Neural cell (in vitro differentiated cells): ENCODE data around the gene PCNX2. TPM values are rescaled to one million over a fixed set of nuclear protein-coding genes. Genes with fewer than 3 reads are reported as not detected.

Experiments used
- H2AFZ ChIP-seq: fragments of 200-600, 300-800 bp; sonication (generic), shearing (Covaris generic); 2 replicates; pipeline ENCODE4 v1.6.0; 2014; ENCODE audit warnings: low read depth, mild to moderate bottlenecking, antibody characterized with exemption, low read length, moderate library complexity
- H3F3A ChIP-seq: fragments of 200-600 bp; shearing (Covaris generic); 2 replicates; pipeline ENCODE4 v1.6.1; 2016; ENCODE audit warnings: mild to moderate bottlenecking, moderate library complexity, mixed read lengths, antibody characterized with exemption, low read length; ENCODE audit not compliant: insufficient read depth, poor library complexity, severe bottlenecking
- H3K27ac ChIP-seq: fragments of 200-600, 300-800 bp; sonication (generic), shearing (Covaris generic); 2 replicates; pipeline ENCODE4 v1.5.1; 2014; ENCODE audit warnings: mild to moderate bottlenecking, low read length, moderate library complexity
- H3K27me3 ChIP-seq: fragments of 300-800, 200-600 bp; sonication (generic), shearing (Covaris generic); 2 replicates; pipeline ENCODE4 v1.6.0; 2014; ENCODE audit warnings: mild to moderate bottlenecking, low read depth, low read length, moderate library complexity; ENCODE audit not compliant: insufficient read depth
- H3K36me3 ChIP-seq: fragments of 300-800, 200-600 bp; sonication (generic), shearing (Covaris generic); 2 replicates; pipeline ENCODE4 v1.5.1; 2014; ENCODE audit warnings: mild to moderate bottlenecking, antibody characterized with exemption, low read length, moderate library complexity; ENCODE audit not compliant: insufficient read depth
- H3K4me2 ChIP-seq: fragments of 300-800, 200-600 bp; sonication (generic), shearing (Covaris generic); 2 replicates; pipeline ENCODE4 v1.6.0; 2014; ENCODE audit warnings: mild to moderate bottlenecking, low read length
- H3K4me3 ChIP-seq: fragments of 300-800, 200-600 bp; sonication (generic), shearing (Covaris generic); 2 replicates; pipeline ENCODE4 v1.5.1; 2014; ENCODE audit warnings: mild to moderate bottlenecking, low read length, moderate library complexity
- H3K79me2 ChIP-seq: fragments of 200-600 bp; shearing (Covaris generic); replicated peaks from 2 replicates; pipeline ENCODE4 v1.6.0; 2014; ENCODE audit warnings: mild to moderate bottlenecking, low read length, moderate library complexity; ENCODE audit not compliant: insufficient read depth
- H3K9ac ChIP-seq: fragments of 300-800, 200-600 bp; sonication (generic), shearing (Covaris generic); 2 replicates; pipeline ENCODE4 v1.6.1; 2016; ENCODE audit warnings: mild to moderate bottlenecking, low read length, mixed read lengths
- H3K9me2 ChIP-seq: fragments of 200-600 bp; shearing (Covaris generic); 2 replicates; pipeline ENCODE4 v1.6.1; 2016; ENCODE audit warnings: mild to moderate bottlenecking, low read length, mixed read lengths; ENCODE audit not compliant: insufficient read depth
- H3K9me3 ChIP-seq: fragments of 200-600, 300-800 bp; sonication (generic), shearing (Covaris generic); 2 replicates; pipeline ENCODE4 v1.6.1; 2016; ENCODE audit warnings: mild to moderate bottlenecking, mixed run types, low read length, moderate library complexity, mixed read lengths
- H4K20me1 ChIP-seq: fragments of 200-600 bp; shearing (Covaris generic); 2 replicates; pipeline ENCODE4 v1.6.1; 2016; ENCODE audit warnings: mild to moderate bottlenecking, mixed run types; ENCODE audit not compliant: insufficient read depth
- CTCF ChIP-seq: fragments of 450-650 bp; IDR thresholded peaks from 2 replicates; pipeline ENCODE4 v1.5.1; 2014; ENCODE audit warnings: antibody characterized with exemption, mild to moderate bottlenecking, moderate library complexity; ENCODE audit not compliant: poor library complexity, severe bottlenecking
- EP300 ChIP-seq: fragments of 450-650 bp; conservative IDR thresholded peaks from 2 replicates; pipeline ENCODE4 v1.6.1; 2014; ENCODE audit warnings: antibody characterized with exemption, mild to moderate bottlenecking, moderate library complexity; ENCODE audit not compliant: poor library complexity, severe bottlenecking
- EZH2 ChIP-seq: fragments of 200-600, 300-800 bp; shearing (Covaris generic), sonication (generic); IDR thresholded peaks from 2 replicates; pipeline ENCODE4 v1.6.1; 2014; ENCODE audit warnings: antibody characterized with exemption, low read length, borderline replicate concordance, mild to moderate bottlenecking; ENCODE audit not compliant: insufficient read depth, poor library complexity, severe bottlenecking
- MXI1 ChIP-seq: fragments of 450-650 bp; conservative IDR thresholded peaks from 2 replicates; pipeline ENCODE4 v1.6.1; 2014; ENCODE audit warnings: antibody characterized with exemption, mild to moderate bottlenecking; ENCODE audit not compliant: poor library complexity, severe bottlenecking
- POLR2AphosphoS5 ChIP-seq: IDR thresholded peaks from 2 replicates; pipeline ENCODE4 v1.6.1; 2012
- RAD21 ChIP-seq: fragments of 450-650 bp; conservative IDR thresholded peaks from 2 replicates; pipeline ENCODE4 v1.6.1; 2014; ENCODE audit warnings: antibody characterized with exemption, mild to moderate bottlenecking, moderate library complexity
- SMC3 ChIP-seq: fragments of 450-650 bp; conservative IDR thresholded peaks from 2 replicates; pipeline ENCODE4 v1.6.1; 2014; ENCODE audit warnings: antibody characterized with exemption, mild to moderate bottlenecking, moderate library complexity; ENCODE audit not compliant: poor library complexity
- TAF1 ChIP-seq: IDR thresholded peaks from 2 replicates; pipeline ENCODE4 v1.6.1; 2012; ENCODE audit warnings: low read depth
- polyA plus RNA-seq: library from polyadenylated mRNA; depleted of rRNA; stranded (reverse); fragments of >200 nt; gene quantifications from 2 replicates; pipeline ENCODE4 v1.2.3, GENCODE V29; 2014
- TF ChIP-seq, protein P1 (sequence below): IDR thresholded peaks from 2 replicates; pipeline ENCODE4 v1.6.1; 2012; ENCODE audit warnings: borderline replicate concordance

Gene PCNX2
- polyA plus RNA-seq, 1 donor from 2014 or later = 17.2 TPM

DNA sequence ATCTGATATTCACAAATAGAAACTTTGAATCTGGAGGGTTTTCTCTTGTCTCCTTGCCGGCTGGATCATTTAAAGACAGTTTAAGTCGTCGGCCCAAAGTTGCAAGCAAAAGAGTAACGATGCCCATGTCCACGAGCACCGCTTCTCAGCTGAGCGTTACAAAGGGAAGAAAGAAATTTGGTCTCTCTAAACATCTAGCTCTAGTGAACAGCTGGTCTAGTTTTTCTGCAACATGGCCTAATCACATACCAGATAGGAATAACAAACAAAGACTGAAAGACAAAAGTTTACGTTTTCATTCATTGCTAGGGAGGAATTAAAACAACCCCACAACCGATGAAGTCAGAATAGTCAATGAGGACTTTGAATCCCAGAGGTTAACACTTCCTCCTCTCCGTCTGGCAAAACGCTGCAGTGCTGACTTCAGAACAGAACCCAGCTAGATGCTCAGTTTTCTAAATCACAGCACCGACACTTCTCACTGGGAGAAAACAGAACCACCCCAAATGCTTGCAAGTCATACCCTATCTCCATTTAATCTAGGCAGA, 275.7 kb downstream of the PCNX2 start:
- H3K9me3 ChIP-seq = no peaks in the 10 kb centered on the region
- no peaks in the 10 kb centered on the region for H3K27me3 ChIP-seq
- H2AFZ ChIP-seq = no peak overlapping the region
- no peak overlapping the region for H3K4me3 ChIP-seq
- no peak overlapping the region for H3K9ac ChIP-seq
- H3K27ac ChIP-seq = no peak overlapping the region
- H3F3A ChIP-seq = no peaks in the 10 kb centered on the region
- no peak overlapping the region for H3K4me2 ChIP-seq
- no peaks in the 10 kb centered on the region for H3K36me3 ChIP-seq
- H3K9me2 ChIP-seq = no peaks in the 10 kb centered on the region
- H4K20me1 ChIP-seq = no peaks in the 10 kb centered on the region
- TF ChIP-seq TAF1 = no peak
- no peak for TF ChIP-seq EZH2
- no peak for TF ChIP-seq RAD21
- no peak for TF ChIP-seq CTCF
- no peak for TF ChIP-seq MXI1
- TF ChIP-seq EP300 = no peak
- no peak for TF ChIP-seq POLR2AphosphoS5
- H3K79me2 ChIP-seq = no peaks in the 10 kb centered on the region

DNA sequence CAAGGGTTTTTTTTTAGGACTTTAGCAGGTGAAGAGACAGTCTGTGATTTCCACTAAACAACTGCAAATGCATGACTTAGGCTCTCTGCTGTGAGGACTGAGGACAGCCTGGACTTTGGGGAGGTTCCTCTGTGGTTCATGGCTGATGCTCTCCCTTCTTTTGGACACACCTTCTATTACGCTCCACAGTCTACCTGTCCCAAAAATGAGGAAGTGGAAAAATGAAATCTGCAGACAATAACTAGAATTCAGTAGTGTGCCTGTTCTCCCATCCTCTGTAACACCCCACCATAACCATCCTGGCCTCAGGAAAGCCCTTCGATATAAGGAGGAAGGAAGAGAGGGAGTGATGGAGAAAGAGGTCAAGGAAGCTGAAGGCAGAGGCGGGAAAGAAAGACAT, 276.4 kb downstream of the PCNX2 start:
- H4K20me1 ChIP-seq = no peaks in the 10 kb centered on the region
- H3K9ac ChIP-seq = no peak overlapping the region
- H3K4me3 ChIP-seq = no peak overlapping the region
- H2AFZ ChIP-seq = no peak overlapping the region
- no peaks in the 10 kb centered on the region for H3K9me2 ChIP-seq
- H3K27me3 ChIP-seq = no peaks in the 10 kb centered on the region
- H3K79me2 ChIP-seq = no peaks in the 10 kb centered on the region
- no peak overlapping the region for H3K27ac ChIP-seq
- H3K9me3 ChIP-seq = no peaks in the 10 kb centered on the region
- TF ChIP-seq EP300 (no peak), EZH2 (no peak), RAD21 (no peak)
- TF ChIP-seq, protein P1, sequence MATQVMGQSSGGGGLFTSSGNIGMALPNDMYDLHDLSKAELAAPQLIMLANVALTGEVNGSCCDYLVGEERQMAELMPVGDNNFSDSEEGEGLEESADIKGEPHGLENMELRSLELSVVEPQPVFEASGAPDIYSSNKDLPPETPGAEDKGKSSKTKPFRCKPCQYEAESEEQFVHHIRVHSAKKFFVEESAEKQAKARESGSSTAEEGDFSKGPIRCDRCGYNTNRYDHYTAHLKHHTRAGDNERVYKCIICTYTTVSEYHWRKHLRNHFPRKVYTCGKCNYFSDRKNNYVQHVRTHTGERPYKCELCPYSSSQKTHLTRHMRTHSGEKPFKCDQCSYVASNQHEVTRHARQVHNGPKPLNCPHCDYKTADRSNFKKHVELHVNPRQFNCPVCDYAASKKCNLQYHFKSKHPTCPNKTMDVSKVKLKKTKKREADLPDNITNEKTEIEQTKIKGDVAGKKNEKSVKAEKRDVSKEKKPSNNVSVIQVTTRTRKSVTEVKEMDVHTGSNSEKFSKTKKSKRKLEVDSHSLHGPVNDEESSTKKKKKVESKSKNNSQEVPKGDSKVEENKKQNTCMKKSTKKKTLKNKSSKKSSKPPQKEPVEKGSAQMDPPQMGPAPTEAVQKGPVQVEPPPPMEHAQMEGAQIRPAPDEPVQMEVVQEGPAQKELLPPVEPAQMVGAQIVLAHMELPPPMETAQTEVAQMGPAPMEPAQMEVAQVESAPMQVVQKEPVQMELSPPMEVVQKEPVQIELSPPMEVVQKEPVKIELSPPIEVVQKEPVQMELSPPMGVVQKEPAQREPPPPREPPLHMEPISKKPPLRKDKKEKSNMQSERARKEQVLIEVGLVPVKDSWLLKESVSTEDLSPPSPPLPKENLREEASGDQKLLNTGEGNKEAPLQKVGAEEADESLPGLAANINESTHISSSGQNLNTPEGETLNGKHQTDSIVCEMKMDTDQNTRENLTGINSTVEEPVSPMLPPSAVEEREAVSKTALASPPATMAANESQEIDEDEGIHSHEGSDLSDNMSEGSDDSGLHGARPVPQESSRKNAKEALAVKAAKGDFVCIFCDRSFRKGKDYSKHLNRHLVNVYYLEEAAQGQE = no peak
- no peaks in the 10 kb centered on the region for H3K36me3 ChIP-seq
- H3K4me2 ChIP-seq = no peak overlapping the region
- H3F3A ChIP-seq = no peaks in the 10 kb centered on the region

DNA sequence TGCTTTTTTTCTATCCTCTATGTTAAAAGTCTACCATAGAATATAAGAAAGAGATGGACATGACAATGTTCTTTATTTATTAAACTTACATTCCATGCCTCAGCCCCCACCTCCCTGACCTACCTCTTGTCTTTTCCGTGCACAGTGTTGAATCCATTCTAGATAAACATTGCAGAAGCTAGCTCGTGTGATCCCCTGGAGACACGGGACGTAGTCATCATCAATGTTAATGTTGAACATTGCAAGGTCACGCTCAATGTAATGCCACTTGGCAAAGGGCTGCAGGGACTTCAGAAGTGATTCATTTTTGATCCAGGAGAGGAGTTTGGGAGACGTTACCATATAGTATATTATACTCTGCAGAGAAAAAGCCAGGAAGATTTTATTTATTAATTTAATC, 278.7 kb downstream of the PCNX2 start:
- H3K4me2 ChIP-seq = no peak overlapping the region
- no peak overlapping the region for H3K9ac ChIP-seq
- H3K4me3 ChIP-seq = no peak overlapping the region
- H3K79me2 ChIP-seq = no peaks in the 10 kb centered on the region
- no peaks in the 10 kb centered on the region for H4K20me1 ChIP-seq
- TF ChIP-seq TAF1 (no peak), MXI1 (no peak), POLR2AphosphoS5 (no peak), SMC3 (no peak)
- H3K9me3 ChIP-seq = no peaks in the 10 kb centered on the region
- H3K27ac ChIP-seq = no peak overlapping the region
- no peaks in the 10 kb centered on the region for H3K27me3 ChIP-seq
- no peaks in the 10 kb centered on the region for H3F3A ChIP-seq
- no peak overlapping the region for H2AFZ ChIP-seq
- H3K36me3 ChIP-seq = no peaks in the 10 kb centered on the region
- H3K9me2 ChIP-seq = no peaks in the 10 kb centered on the region
